ENCODE measurements around the gene RTF2. TPM values are rescaled to one million over a fixed set of nuclear protein-coding genes. Genes with fewer than 3 reads are reported as not detected.

Gene RTF2
- total RNA-seq, 2 experiments from 2014 or later = 52.7 to 55.2 TPM

- Mint-ChIP-seq H3K4me3 (no peak overlapping the region), H3K9me3 (no peaks in the 10 kb centered on the region), H3K27me3 (no peaks in the 10 kb centered on the region), H3K27ac (no peak overlapping the region), H3K4me1 (ENCODE audit: low read depth) (no peaks in the 10 kb centered on the region), H3K36me3 (ENCODE audit: low read depth) (peaks cover 92% of the 10 kb centered on the region)
- Histone ChIP-seq H3K27me3 (ENCODE audit: control insufficient read depth in 1 of 2, insufficient read depth in 2 of 2, low read length in 2 of 2) (no peaks in the 10 kb centered on the region), H3K4me3 (ENCODE audit: low read length) (no peak overlapping the region), H3K9me3 (ENCODE audit: control insufficient read depth in 1 of 2, insufficient read depth in 1 of 2, low read length in 2 of 2) (peaks cover 10 to 12% of the 10 kb centered on the region in 2 experiments), H3K36me3 (ENCODE audit: insufficient read depth, low read length) (peaks cover 51% of the 10 kb centered on the region), H3K4me1 (ENCODE audit: insufficient read depth, low read length) (no peaks in the 10 kb centered on the region), H3K27ac (ENCODE audit: low read depth in 1 of 2, low read length in 2 of 2) (no peak overlapping the region)
- no peak for TF ChIP-seq CTCF (IDR thresholded peaks at IDR 0.05)
- ATAC-seq (ENCODE audit: poor library complexity) = no peak
- no peak for DNase-seq
- intact Hi-C loops (cut with DNase I, micrococcal nuclease) = loop anchor here in 1 of 2 experiments (5.0 kb wide), 1 partner anchor 266 kb away; the partner anchor contains the start of gene MC3R
- CTCF ChIA-PET = no interaction called here
- POLR2A ChIA-PET = no interaction called here
Measured at GRCh38 chr20:56513161-56514150, 45.0 kb downstream of the RTF2 start.

GRCh38 chr20:56516631-56517030, 48.2 kb downstream of the RTF2 start:
- H3K4me3 Mint-ChIP-seq = no peak overlapping the region
- H3K4me1 Mint-ChIP-seq (ENCODE audit: low read depth) = no peaks in the 10 kb centered on the region
- intact Hi-C loops (cut with DNase I, micrococcal nuclease) = loop anchor here (1.0 to 2.0 kb wide), 2 partner anchors 116 to 118 kb away; no protein-coding TSS in a partner anchor
- no peak for TF ChIP-seq CTCF (IDR thresholded peaks at IDR 0.05)
- Histone ChIP-seq H3K27me3 (ENCODE audit: control insufficient read depth in 1 of 2, insufficient read depth in 2 of 2, low read length in 2 of 2) (no peaks in the 10 kb centered on the region), H3K4me3 (ENCODE audit: low read length) (no peak overlapping the region), H3K27ac (ENCODE audit: low read depth in 1 of 2, low read length in 2 of 2) (no peak overlapping the region), H3K36me3 (ENCODE audit: insufficient read depth, low read length) (peaks cover 68% of the 10 kb centered on the region), H3K4me1 (ENCODE audit: insufficient read depth, low read length) (no peaks in the 10 kb centered on the region), H3K9me3 (ENCODE audit: control insufficient read depth in 1 of 2, insufficient read depth in 1 of 2, low read length in 2 of 2) (peaks cover 36 to 38% of the 10 kb centered on the region in 2 experiments)
- peaks cover 9% of the 10 kb centered on the region for H3K9me3 Mint-ChIP-seq
- DNase-seq (no peak), ATAC-seq (ENCODE audit: poor library complexity) (no peak)
- no peaks in the 10 kb centered on the region for H3K27me3 Mint-ChIP-seq
- ChIA-PET POLR2A (interaction anchor here (0.6 kb wide), 1 partner anchor 14 kb away, joined by 3 read pairs; no protein-coding TSS in a partner anchor), CTCF (no interaction called here)
- H3K27ac Mint-ChIP-seq = no peak overlapping the region
- peaks cover 100% of the 10 kb centered on the region for H3K36me3 Mint-ChIP-seq (ENCODE audit: low read depth)

GRCh38 chr20:56517211-56517610, 48.8 kb downstream of the RTF2 start:
- POLR2A ChIA-PET = no interaction called here
- H3K4me3 Mint-ChIP-seq = no peak overlapping the region
- no peak for DNase-seq
- intact Hi-C loops (cut with DNase I, micrococcal nuclease) = loop anchor here in 1 of 2 experiments (2.0 kb wide), 1 partner anchor 118 kb away; no protein-coding TSS in a partner anchor
- no peak overlapping the region for H3K27ac Mint-ChIP-seq
- peaks cover 2% of the 10 kb centered on the region for H3K4me1 ChIP-seq (ENCODE audit: insufficient read depth, low read length)
- no peak for ATAC-seq (ENCODE audit: poor library complexity)
- peaks cover 100% of the 10 kb centered on the region for H3K36me3 Mint-ChIP-seq (ENCODE audit: low read depth)
- no peak for TF ChIP-seq CTCF (IDR thresholded peaks at IDR 0.05)
- no peak overlapping the region for H3K4me3 ChIP-seq (ENCODE audit: low read length)
- CTCF ChIA-PET = no interaction called here
- no peaks in the 10 kb centered on the region for H3K27me3 ChIP-seq (ENCODE audit: control insufficient read depth in 1 of 2, insufficient read depth in 2 of 2, low read length in 2 of 2)
- peaks cover 40 to 44% of the 10 kb centered on the region in 2 experiments for H3K9me3 ChIP-seq (ENCODE audit: control insufficient read depth in 1 of 2, insufficient read depth in 1 of 2, low read length in 2 of 2)
- peaks cover 67% of the 10 kb centered on the region for H3K36me3 ChIP-seq (ENCODE audit: insufficient read depth, low read length)
- H3K27ac ChIP-seq (ENCODE audit: low read depth in 1 of 2, low read length in 2 of 2) = no peak overlapping the region
- H3K4me1 Mint-ChIP-seq (ENCODE audit: low read depth) = no peaks in the 10 kb centered on the region
- peaks cover 9% of the 10 kb centered on the region for H3K9me3 Mint-ChIP-seq
- H3K27me3 Mint-ChIP-seq = no peaks in the 10 kb centered on the region

Measured in CD4-positive, alpha-beta T cell (primary cell).